ENCODE measurements around the gene SYNE3.

The SYNE3 gene

GRCh38 chr14:95526483-95527386 is 10.3 kb upstream of the SYNE3 start:
- ChIA-PET POLR2A (interaction anchor here (0.7 to 1.4 kb wide), 3 partner anchors 12 to 84 kb away, joined by 3 read pairs; no protein-coding TSS in a partner anchor), CTCF (interaction anchor here (0.6 to 8.0 kb wide), 39 partner anchors 10 to 733 kb away, joined by 3 to 201 read pairs (median 5); partner anchors contain the start of gene SYNE3)
- no peak for DNase-seq (ENCODE audit: low read depth, low spot score)
- TF ChIP-seq, protein P1, sequence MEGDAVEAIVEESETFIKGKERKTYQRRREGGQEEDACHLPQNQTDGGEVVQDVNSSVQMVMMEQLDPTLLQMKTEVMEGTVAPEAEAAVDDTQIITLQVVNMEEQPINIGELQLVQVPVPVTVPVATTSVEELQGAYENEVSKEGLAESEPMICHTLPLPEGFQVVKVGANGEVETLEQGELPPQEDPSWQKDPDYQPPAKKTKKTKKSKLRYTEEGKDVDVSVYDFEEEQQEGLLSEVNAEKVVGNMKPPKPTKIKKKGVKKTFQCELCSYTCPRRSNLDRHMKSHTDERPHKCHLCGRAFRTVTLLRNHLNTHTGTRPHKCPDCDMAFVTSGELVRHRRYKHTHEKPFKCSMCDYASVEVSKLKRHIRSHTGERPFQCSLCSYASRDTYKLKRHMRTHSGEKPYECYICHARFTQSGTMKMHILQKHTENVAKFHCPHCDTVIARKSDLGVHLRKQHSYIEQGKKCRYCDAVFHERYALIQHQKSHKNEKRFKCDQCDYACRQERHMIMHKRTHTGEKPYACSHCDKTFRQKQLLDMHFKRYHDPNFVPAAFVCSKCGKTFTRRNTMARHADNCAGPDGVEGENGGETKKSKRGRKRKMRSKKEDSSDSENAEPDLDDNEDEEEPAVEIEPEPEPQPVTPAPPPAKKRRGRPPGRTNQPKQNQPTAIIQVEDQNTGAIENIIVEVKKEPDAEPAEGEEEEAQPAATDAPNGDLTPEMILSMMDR (IDR thresholded peaks at IDR 0.05; ENCODE audit: insufficient read depth, low read length, missing control alignments): no peak
- H3K4me3 ChIP-seq (ENCODE audit: low read depth, low read length): no peak overlapping the region

DNA sequence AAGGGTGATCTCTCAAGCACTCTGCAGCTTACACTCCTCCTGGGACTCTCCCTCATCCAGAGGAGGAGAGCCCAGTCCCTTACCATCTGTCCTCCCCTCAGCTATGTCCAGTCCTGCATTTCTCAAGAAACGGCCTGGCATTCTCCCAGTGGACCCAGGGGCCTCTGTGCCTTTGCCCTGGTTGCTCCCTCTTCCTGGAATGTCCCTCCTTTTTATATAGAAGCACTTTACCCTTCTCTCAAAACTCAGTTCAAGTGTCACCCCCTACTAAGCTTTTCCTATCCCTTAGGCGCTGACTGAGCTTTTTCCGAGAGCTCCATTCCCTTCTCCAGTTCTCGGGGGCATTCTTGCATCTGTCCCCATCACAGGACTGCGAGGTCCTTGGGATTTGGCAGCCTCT is 9.5 kb upstream of the SYNE3 start:
- CTCF ChIA-PET: interaction anchor here (0.6 to 8.0 kb wide), 13 partner anchors 11 to 260 kb away, joined by 3 to 201 read pairs (median 11); partner anchors contain the start of gene SYNE3
- H3K4me3 ChIP-seq (ENCODE audit: low read depth, low read length): no peak overlapping the region
- TF ChIP-seq, protein P1 (IDR thresholded peaks at IDR 0.05; ENCODE audit: insufficient read depth, low read length, missing control alignments): no peak
- no peak for DNase-seq (ENCODE audit: low read depth, low spot score)
- POLR2A ChIA-PET: no interaction called here

GRCh38 chr14:95524706-95525512 is 8.5 kb upstream of the SYNE3 start:
- ChIA-PET CTCF (interaction anchor here (1.1 to 8.0 kb wide), 9 partner anchors 9 to 98 kb away, joined by 3 to 201 read pairs (median 18); no protein-coding TSS in a partner anchor), POLR2A (no interaction called here)
- TF ChIP-seq, protein P1 (IDR thresholded peaks at IDR 0.05; ENCODE audit: insufficient read depth, low read length, missing control alignments): no peak
- no peak overlapping the region for H3K4me3 ChIP-seq (ENCODE audit: low read depth, low read length)
- no peak for DNase-seq (ENCODE audit: low read depth, low spot score)

GRCh38 chr14:95523815-95524448 is 7.5 kb upstream of the SYNE3 start:
- H3K4me3 ChIP-seq (ENCODE audit: low read depth, low read length): no peak overlapping the region; the same call in 1 of the 2 replicates
- ChIA-PET CTCF (interaction anchor here (1.0 to 8.0 kb wide), 10 partner anchors 9 to 86 kb away, joined by 3 to 201 read pairs (median 5); no protein-coding TSS in a partner anchor), POLR2A (interaction anchor here (0.6 to 1.4 kb wide), 8 partner anchors 9 to 157 kb away, joined by 3 to 7 read pairs (median 4); no protein-coding TSS in a partner anchor)
- peak; percentile 90 for DNase-seq (ENCODE audit: low read depth, low spot score)
- TF ChIP-seq, protein P1 (IDR thresholded peaks at IDR 0.05; ENCODE audit: insufficient read depth, low read length, missing control alignments): no peak

DNA sequence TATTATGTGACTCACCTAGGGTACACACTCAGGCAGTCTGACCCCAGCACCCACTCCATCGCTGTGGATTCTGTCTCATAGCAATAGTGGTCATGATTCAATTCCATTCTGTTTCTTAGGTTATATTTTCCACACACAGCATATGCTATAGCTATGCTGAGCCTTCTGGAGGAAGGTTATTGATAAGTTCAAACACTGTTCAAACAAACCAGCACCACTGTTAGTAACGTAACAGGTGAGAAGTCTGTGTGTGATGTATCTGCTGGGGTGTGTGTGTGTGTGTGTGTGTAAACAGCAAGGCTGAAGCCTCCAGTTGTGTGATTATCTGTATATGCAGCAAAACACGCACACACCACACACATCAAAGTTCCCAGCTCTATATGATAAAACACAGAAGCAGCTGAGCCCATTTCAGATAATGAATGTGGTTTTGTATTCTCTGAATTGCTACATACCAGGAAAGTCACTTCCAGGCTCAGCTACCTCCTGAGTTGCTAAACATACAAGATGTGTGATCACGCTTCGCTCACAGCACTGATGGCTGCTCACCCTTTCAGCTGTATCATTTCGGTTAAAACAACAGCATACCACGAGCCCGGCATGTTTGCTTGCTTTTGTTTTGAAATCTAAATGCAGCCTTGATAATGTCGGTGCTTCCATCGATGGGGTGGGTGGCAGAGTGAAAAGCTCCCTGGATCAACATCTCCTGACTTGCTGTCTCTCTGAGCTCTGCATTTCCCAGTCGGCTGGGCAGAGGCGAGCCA is 6.8 kb upstream of the SYNE3 start:
- POLR2A ChIA-PET: interaction anchor here (0.6 to 1.4 kb wide), 12 partner anchors 8 to 156 kb away, joined by 3 to 7 read pairs (median 4); partner anchors contain the start of gene GLRX5
- no peak for DNase-seq (ENCODE audit: low read depth, low spot score)
- H3K4me3 ChIP-seq (ENCODE audit: low read depth, low read length): no peak overlapping the region; the same call in 1 of the 2 replicates
- TF ChIP-seq, protein P1 (IDR thresholded peaks at IDR 0.05; ENCODE audit: insufficient read depth, low read length, missing control alignments): no peak
- CTCF ChIA-PET: interaction anchor here (1.0 to 8.0 kb wide), 9 partner anchors 8 to 85 kb away, joined by 3 to 201 read pairs (median 4); no protein-coding TSS in a partner anchor

Measured in AG04449 (cell line).